Panc1 (cell line): ENCODE data around the gene C16orf74. TPM values are rescaled to one million over a fixed set of nuclear protein-coding genes. Genes with fewer than 3 reads are reported as not detected.

ENCODE experiments used
- ATAC-seq: fragments of 200-7000 bp; cut with Tn5 transposase; 2 replicates; pipeline ENCODE4 v1.9.1; 2020; ENCODE audit warnings: mild to moderate bottlenecking, moderate library complexity
- BruUV-seq: library from RNA; stranded (reverse); fragments of 400-500 nt; replicated peaks from 2 replicates; lab custom pipeline; 2021; lab: Mats Ljungman, UMichigan
- CTCF ChIA-PET: fragments of 300-600 bp; sonication (Branson Sonifier 250); formaldehyde crosslinking; loops from one replicate; lab custom pipeline; 2022; ENCODE audit warnings: antibody characterized with exemption; lab: Charles Lee
- POLR2A ChIA-PET: fragments of 300-600 bp; sonication (Branson Sonifier 250); formaldehyde crosslinking; loops from one replicate; lab custom pipeline; 2022; ENCODE audit warnings: antibody characterized with exemption; lab: Charles Lee
- DNase-seq: peaks from one replicate; pipeline ENCODE4 v3.0.0-alpha.2; 2010; ENCODE audit warnings: low read depth, low spot score
- H3K27ac ChIP-seq: 2 replicates; pipeline ENCODE4 v1.5.1; 2011; ENCODE audit warnings: mild to moderate bottlenecking, low read length, inconsistent platforms
- H3K27me3 ChIP-seq: fragments of 200-500 bp; sonication (Bioruptor generic); 2 replicates; pipeline ENCODE4 v1.6.0; 2014; ENCODE audit warnings: low read length, inconsistent platforms; ENCODE audit not compliant: control insufficient read depth, insufficient read depth
- H3K36me3 ChIP-seq: fragments of 200-500 bp; sonication (Bioruptor generic); 2 replicates; pipeline ENCODE4 v1.5.1; 2014; ENCODE audit warnings: inconsistent platforms, mild to moderate bottlenecking, low read length, moderate library complexity; ENCODE audit not compliant: control insufficient read depth, insufficient read depth
- H3K4me1 ChIP-seq: 2 replicates; pipeline ENCODE4 v1.5.1; 2011; ENCODE audit warnings: inconsistent platforms, mild to moderate bottlenecking, low read length, moderate library complexity; ENCODE audit not compliant: control insufficient read depth, insufficient read depth
- H3K4me3 ChIP-seq, 2 experiments: 2 replicates each; pipeline ENCODE4 v1.5.1; 2011 to 2012; ENCODE audit warnings: low read depth in 2 of 2, low read length in 2 of 2, mild to moderate bottlenecking in 2 of 2, inconsistent platforms in 1 of 2, moderate library complexity in 1 of 2
- H3K9me3 ChIP-seq: fragments of 200-500 bp; sonication (Bioruptor generic); 2 replicates; pipeline ENCODE4 v1.5.1; 2014; ENCODE audit warnings: low read depth, mild to moderate bottlenecking, inconsistent platforms, low read length, moderate library complexity; ENCODE audit not compliant: control insufficient read depth, insufficient read depth
- POLR2AphosphoS5 ChIP-seq: IDR thresholded peaks from 2 replicates; pipeline ENCODE4 v1.6.1; 2012; ENCODE audit warnings: mild to moderate bottlenecking, low read depth, low read length, moderate library complexity
- SIN3A ChIP-seq: IDR thresholded peaks from 2 replicates; pipeline ENCODE4 v1.6.1; 2012; ENCODE audit warnings: low read depth, mild to moderate bottlenecking, low read length, moderate library complexity, borderline replicate concordance; ENCODE audit not compliant: insufficient read depth
- TCF7L2 ChIP-seq: IDR thresholded peaks from 2 replicates; pipeline ENCODE4 v1.6.1; 2011; ENCODE audit warnings: mild to moderate bottlenecking, low read depth, low read length, inconsistent platforms
- in situ Hi-C: cut with HindIII; loops from 2 replicates; pipeline ENCODE4 v1.10.0; 2016; ENCODE audit warnings: low sequenced_read_pairs, low pct_unique_long_range_greater_than_20kb
- intact Hi-C: fragments of 100-400 bp; cut with micrococcal nuclease; formaldehyde crosslinking; loops from one replicate; pipeline ENCODE4 v1.10.0; 2022; ENCODE audit not compliant: unreplicated experiment
- microRNA-seq: library from miRNA; unstranded; fragments of <30 nt; microRNA quantifications from one replicate; pipeline ENCODE4 v1.1.0, GENCODE V29; 2020; ENCODE audit not compliant: unreplicated experiment
- total RNA-seq: library from RNA; stranded (reverse); gene quantifications from one replicate; pipeline ENCODE4 v1.2.1, GENCODE V29; 2021; ENCODE audit not compliant: unreplicated experiment
- TF ChIP-seq, protein P1 (sequence below), 2 experiments: IDR thresholded peaks; 2 replicates each; pipeline ENCODE4 v1.6.1; 2011 to 2012; ENCODE audit warnings: low read depth in 2 of 2, control low read depth in 1 of 2, low read length in 1 of 2, mild to moderate bottlenecking in 1 of 2, moderate library complexity in 1 of 2; ENCODE audit not compliant: insufficient read depth in 1 of 2
- TF ChIP-seq, protein P2 (sequence below): fragments of 450-650 bp; IDR thresholded peaks from 2 replicates; pipeline ENCODE4 v1.5.1; 2017; ENCODE audit warnings: mild to moderate bottlenecking

The C16orf74 gene
- total RNA-seq, 1 experiment from 2014 or later, result 1.5 TPM

DNA sequence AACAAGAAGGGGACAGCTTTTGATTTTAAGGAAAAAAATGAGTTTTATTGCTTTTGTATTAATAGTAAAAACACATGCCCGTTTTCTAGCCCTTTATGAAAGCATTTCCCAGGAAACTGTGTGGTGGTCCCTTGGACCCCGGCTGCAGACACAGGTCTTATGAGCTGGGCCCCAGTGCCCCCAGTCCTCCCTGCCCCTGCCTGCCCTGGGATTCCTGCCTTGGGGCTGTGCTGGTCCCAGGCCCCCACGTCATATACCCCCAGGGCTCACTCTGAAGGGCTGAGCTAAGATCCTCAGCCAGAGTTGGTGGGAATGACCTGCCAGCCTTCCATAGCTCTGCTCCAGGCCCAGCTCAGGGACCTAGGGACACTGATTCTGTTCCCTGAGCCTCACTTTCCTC, 92.9 kb downstream of the C16orf74 start:
- intact Hi-C loops, result no loop called here
- Histone ChIP-seq H3K27ac (no peak overlapping the region), H3K27me3 (no peaks in the 10 kb centered on the region), H3K36me3 (peaks cover 8% of the 10 kb centered on the region), H3K4me1 (peaks cover 11% of the 10 kb centered on the region), H3K9me3 (no peaks in the 10 kb centered on the region), H3K4me3 (no peak overlapping the region)
- TSS peak; percentile 52 for BruUV-seq
- no peak for TF ChIP-seq POLR2AphosphoS5
- TF ChIP-seq TCF7L2, result no peak
- TF ChIP-seq, protein P1, sequence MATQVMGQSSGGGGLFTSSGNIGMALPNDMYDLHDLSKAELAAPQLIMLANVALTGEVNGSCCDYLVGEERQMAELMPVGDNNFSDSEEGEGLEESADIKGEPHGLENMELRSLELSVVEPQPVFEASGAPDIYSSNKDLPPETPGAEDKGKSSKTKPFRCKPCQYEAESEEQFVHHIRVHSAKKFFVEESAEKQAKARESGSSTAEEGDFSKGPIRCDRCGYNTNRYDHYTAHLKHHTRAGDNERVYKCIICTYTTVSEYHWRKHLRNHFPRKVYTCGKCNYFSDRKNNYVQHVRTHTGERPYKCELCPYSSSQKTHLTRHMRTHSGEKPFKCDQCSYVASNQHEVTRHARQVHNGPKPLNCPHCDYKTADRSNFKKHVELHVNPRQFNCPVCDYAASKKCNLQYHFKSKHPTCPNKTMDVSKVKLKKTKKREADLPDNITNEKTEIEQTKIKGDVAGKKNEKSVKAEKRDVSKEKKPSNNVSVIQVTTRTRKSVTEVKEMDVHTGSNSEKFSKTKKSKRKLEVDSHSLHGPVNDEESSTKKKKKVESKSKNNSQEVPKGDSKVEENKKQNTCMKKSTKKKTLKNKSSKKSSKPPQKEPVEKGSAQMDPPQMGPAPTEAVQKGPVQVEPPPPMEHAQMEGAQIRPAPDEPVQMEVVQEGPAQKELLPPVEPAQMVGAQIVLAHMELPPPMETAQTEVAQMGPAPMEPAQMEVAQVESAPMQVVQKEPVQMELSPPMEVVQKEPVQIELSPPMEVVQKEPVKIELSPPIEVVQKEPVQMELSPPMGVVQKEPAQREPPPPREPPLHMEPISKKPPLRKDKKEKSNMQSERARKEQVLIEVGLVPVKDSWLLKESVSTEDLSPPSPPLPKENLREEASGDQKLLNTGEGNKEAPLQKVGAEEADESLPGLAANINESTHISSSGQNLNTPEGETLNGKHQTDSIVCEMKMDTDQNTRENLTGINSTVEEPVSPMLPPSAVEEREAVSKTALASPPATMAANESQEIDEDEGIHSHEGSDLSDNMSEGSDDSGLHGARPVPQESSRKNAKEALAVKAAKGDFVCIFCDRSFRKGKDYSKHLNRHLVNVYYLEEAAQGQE (IDR thresholded peaks at IDR 0.05; ENCODE audit: insufficient read depth in 1 of 2, low read depth in 2 of 2, low read length in 1 of 2), result no peak
- no peak for TF ChIP-seq SIN3A
- TF ChIP-seq, protein P2, sequence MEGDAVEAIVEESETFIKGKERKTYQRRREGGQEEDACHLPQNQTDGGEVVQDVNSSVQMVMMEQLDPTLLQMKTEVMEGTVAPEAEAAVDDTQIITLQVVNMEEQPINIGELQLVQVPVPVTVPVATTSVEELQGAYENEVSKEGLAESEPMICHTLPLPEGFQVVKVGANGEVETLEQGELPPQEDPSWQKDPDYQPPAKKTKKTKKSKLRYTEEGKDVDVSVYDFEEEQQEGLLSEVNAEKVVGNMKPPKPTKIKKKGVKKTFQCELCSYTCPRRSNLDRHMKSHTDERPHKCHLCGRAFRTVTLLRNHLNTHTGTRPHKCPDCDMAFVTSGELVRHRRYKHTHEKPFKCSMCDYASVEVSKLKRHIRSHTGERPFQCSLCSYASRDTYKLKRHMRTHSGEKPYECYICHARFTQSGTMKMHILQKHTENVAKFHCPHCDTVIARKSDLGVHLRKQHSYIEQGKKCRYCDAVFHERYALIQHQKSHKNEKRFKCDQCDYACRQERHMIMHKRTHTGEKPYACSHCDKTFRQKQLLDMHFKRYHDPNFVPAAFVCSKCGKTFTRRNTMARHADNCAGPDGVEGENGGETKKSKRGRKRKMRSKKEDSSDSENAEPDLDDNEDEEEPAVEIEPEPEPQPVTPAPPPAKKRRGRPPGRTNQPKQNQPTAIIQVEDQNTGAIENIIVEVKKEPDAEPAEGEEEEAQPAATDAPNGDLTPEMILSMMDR, result no peak
- ATAC-seq, result no peak
- no peak for DNase-seq
- ChIA-PET POLR2A (no interaction called here), CTCF (interaction anchor here (0.5 to 0.6 kb wide), 2 partner anchors 14 to 20 kb away, joined by 3 to 4 read pairs; no protein-coding TSS in a partner anchor)
- in situ Hi-C loops, result no loop called here

Small RNA genes within 50 kb of the gene (microRNA-seq; reads per million reads assigned to microRNA genes)
- gene MIR1910, result 2.2 reads per million

Other genes starting within 250 kb of the C16orf74 start
- 97.5 TPM for gene GSE1, start 137.8 kb downstream of the C16orf74 start, total RNA-seq
- 12.0 TPM for gene GINS2, start 62.1 kb downstream of the C16orf74 start, total RNA-seq
- 39.1 TPM for gene EMC8, start 48.4 kb upstream of the C16orf74 start, total RNA-seq
- 429 TPM for gene COX4I1, start 48.6 kb upstream of the C16orf74 start, total RNA-seq
- gene IRF8, start 148.1 kb upstream of the C16orf74 start, total RNA-seq, result 0.62 TPM